GM12878 (cell line): ENCODE results near the gene TAX1BP3. TPM values are rescaled to one million over a fixed set of nuclear protein-coding genes. Genes with fewer than 3 reads are reported as not detected.

Experiments used
- ATAC-seq: fragments of 200-7000 bp; cut with Tn5 transposase; 3 replicates; pipeline ENCODE4 v1.9.1; 2020; ENCODE audit warnings: mild to moderate bottlenecking, moderate library complexity
- BruUV-seq: library from RNA; stranded (reverse); fragments of 400-500 nt; replicated peaks from 2 replicates; lab custom pipeline; 2021; lab: Mats Ljungman, UMichigan
- CTCF ChIA-PET: fragments of 300-600 bp; sonication (Branson Sonifier 250); formaldehyde crosslinking; extraction: SDS; loops from one replicate; lab custom pipeline; 2021; ENCODE audit warnings: inconsistent platforms; lab: Yijun Ruan, JAX
- POLR2A ChIA-PET: fragments of 350-600 bp; formaldehyde crosslinking; extraction: SDS; loops from one replicate; lab custom pipeline; 2021; ENCODE audit warnings: inconsistent platforms; lab: Charles Lee
- RAD21 ChIA-PET: fragments of 300-600 bp; sonication (Branson Sonifier 250); formaldehyde crosslinking; loops from one replicate; lab custom pipeline; 2023; ENCODE audit warnings: antibody characterized with exemption; ENCODE audit not compliant: unreplicated experiment; lab: Charles Lee
- SMC1A ChIA-PET: fragments of 300-600 bp; sonication (Branson Sonifier 250); formaldehyde crosslinking; loops from one replicate; lab custom pipeline; 2023; ENCODE audit not compliant: unreplicated experiment, uncharacterized antibody; lab: Charles Lee
- DNase-seq: peaks from one replicate; pipeline ENCODE4 v3.0.0-alpha.2; 2011; ENCODE audit warnings: low read depth, low spot score
- FAIRE-seq: peaks from 3 replicates; lab custom pipeline; 2011; peaks lifted over from hg19 to GRCh38; lab: Jason Lieb, UNC
- H2AFZ ChIP-seq: 2 replicates; pipeline ENCODE4 v1.6.0; 2011; ENCODE audit warnings: low read depth, low read length, control low read depth; ENCODE audit not compliant: control insufficient read depth
- H3K27ac ChIP-seq: 2 replicates; pipeline ENCODE4 v1.5.1; 2011; ENCODE audit warnings: control low read depth; ENCODE audit not compliant: control insufficient read depth, insufficient read depth
- H3K27me3 ChIP-seq, 2 experiments: replicated peaks in 1 of 2; 2 replicates each; pipeline versions ENCODE4 v1.6.0 to v1.6.1; 2011; ENCODE audit warnings: low read length in 1 of 2; ENCODE audit not compliant: control insufficient read depth in 2 of 2, insufficient read depth in 2 of 2
- H3K36me3 ChIP-seq, 2 experiments: 2 replicates each; pipeline ENCODE4 v1.5.1; 2011; ENCODE audit warnings: low read length in 1 of 2; ENCODE audit not compliant: control insufficient read depth in 2 of 2, insufficient read depth in 2 of 2
- H3K4me1 ChIP-seq: 2 replicates; pipeline ENCODE4 v1.6.1; 2011; ENCODE audit warnings: mild to moderate bottlenecking, low read length, moderate library complexity, mixed read lengths; ENCODE audit not compliant: control insufficient read depth, insufficient read depth
- H3K4me2 ChIP-seq: 2 replicates; pipeline ENCODE4 v1.6.0; 2011; ENCODE audit warnings: control low read depth; ENCODE audit not compliant: control insufficient read depth, insufficient read depth
- H3K4me3 ChIP-seq: fragments of 200-600 bp; sonication (generic); 2 replicates; pipeline ENCODE4 v1.5.1; 2016
- H3K79me2 ChIP-seq: 2 replicates; pipeline ENCODE4 v1.6.0; 2011; ENCODE audit warnings: low read length; ENCODE audit not compliant: control insufficient read depth, insufficient read depth
- H3K9ac ChIP-seq: 2 replicates; pipeline ENCODE4 v1.8.0; 2011; ENCODE audit warnings: low read length, control low read depth, mixed read lengths; ENCODE audit not compliant: control insufficient read depth, insufficient read depth
- H3K9me3 ChIP-seq: replicated peaks from 3 replicates; pipeline ENCODE4 v1.5.1; 2011; ENCODE audit warnings: mild to moderate bottlenecking, low read length; ENCODE audit not compliant: control insufficient read depth, insufficient read depth
- H4K20me1 ChIP-seq: 2 replicates; pipeline ENCODE4 v1.6.0; 2011; ENCODE audit not compliant: control insufficient read depth, insufficient read depth
- CHD2 ChIP-seq: IDR thresholded peaks from 2 replicates; pipeline ENCODE4 v1.6.1; 2011; ENCODE audit warnings: low read depth, low read length, improper control_type of control experiment, borderline replicate concordance
- EP300 ChIP-seq, 2 experiments: fragments of 150-350 bp in 1 of 2; IDR thresholded peaks; 2 replicates each; pipeline ENCODE4 v1.6.1; 2011 to 2012; ENCODE audit warnings: low read depth in 2 of 2, low read length in 2 of 2, borderline replicate concordance in 1 of 2, improper control_type of control experiment in 1 of 2, inconsistent platforms in 1 of 2; ENCODE audit not compliant: control insufficient read depth in 1 of 2
- FOS ChIP-seq: IDR thresholded peaks from 3 replicates; pipeline ENCODE4 v1.6.1; 2011; ENCODE audit warnings: borderline replicate concordance; ENCODE audit not compliant: insufficient read length; ENCODE audit errors: extremely low read depth
- GATAD2B ChIP-seq: fragments of 450-650 bp; conservative IDR thresholded peaks from 2 replicates; pipeline ENCODE4 v1.6.1; 2017; ENCODE audit warnings: low read depth, mild to moderate bottlenecking, moderate library complexity
- HCFC1 ChIP-seq: fragments of 150-350 bp; IDR thresholded peaks from 2 replicates; pipeline ENCODE4 v1.6.1; 2014; ENCODE audit warnings: low read length
- SREBF1 ChIP-seq: IDR thresholded peaks from 2 replicates; pipeline ENCODE4 v1.6.1; 2012; ENCODE audit warnings: mild to moderate bottlenecking, low read length
- WGBS: methylation state at CpG from one replicate; pipeline ENCODE4 v1.1.6; 2016; ENCODE audit warnings: low lambda C conversion rate; ENCODE audit not compliant: insufficient replicate concordance, insufficient coverage; ENCODE audit errors: missing lambda C conversion rate; 5-methylcytosine and 5-hydroxymethylcytosine counted together
- in situ Hi-C: fragments of 300-500 bp; cut with MboI; formaldehyde crosslinking; loops from 9 replicates; pipeline ENCODE4 v1.14.3; 2018; ENCODE audit warnings: mixed read lengths
- intact Hi-C: fragments of 100-400 bp; cut with micrococcal nuclease; formaldehyde crosslinking; loops from one replicate; pipeline ENCODE4 v1.14.2; 2022; ENCODE audit not compliant: unreplicated experiment
- polyA plus RNA-seq, 11 experiments: library from polyadenylated mRNA; depleted of rRNA in 4 of 11; unstranded in 6 of 11; stranded (reverse) in 5 of 11; fragments of >200 nt; fragmentation: Nextera tagmentation in 4 of 11; fragmentation: Illumina TruSeq in 1 of 11; extraction: Ambion mirVana in 4 of 11; extraction: Trizol in 1 of 11; gene quantifications; 1 replicate in 1 of 11; 2 replicates in 10 of 11; pipeline versions ENCODE4 v1.2.1 to v1.2.3, GENCODE V29; 2011 to 2016; ENCODE audit warnings: inconsistent platforms in 2 of 11, missing spikeins in 2 of 11, low read depth in 1 of 11
- total RNA-seq, 4 experiments: library from RNA; depleted of rRNA in 3 of 4; stranded (reverse); fragments of >200 nt in 3 of 4; fragmentation: Illumina TruSeq in 1 of 4; extraction: Trizol in 1 of 4; gene quantifications; 2 replicates each; pipeline versions ENCODE4 v1.2.1 to v1.2.3, GENCODE V29; 2013 to 2021
- TF ChIP-seq, protein P1 (sequence below): fragments of 450-650 bp; IDR thresholded peaks from 2 replicates; pipeline ENCODE4 v1.6.1; 2017; ENCODE audit warnings: mild to moderate bottlenecking, low read depth, inconsistent platforms; ENCODE audit not compliant: poor library complexity, severe bottlenecking
- TF ChIP-seq, protein P2 (sequence below): fragments of 450-650 bp; IDR thresholded peaks from 2 replicates; pipeline ENCODE4 v1.6.1; 2018; ENCODE audit warnings: borderline replicate concordance, mild to moderate bottlenecking; ENCODE audit not compliant: partially characterized antibody
- TF ChIP-seq, protein P3 (sequence below): fragments of 150-350 bp; IDR thresholded peaks from 2 replicates; pipeline ENCODE4 v1.6.1; 2016; ENCODE audit warnings: low read depth, low read length
- TF ChIP-seq, protein P4 (sequence below): IDR thresholded peaks from 2 replicates; pipeline ENCODE4 v1.6.1; 2011; ENCODE audit warnings: mild to moderate bottlenecking, low read depth, low read length, moderate library complexity; ENCODE audit not compliant: insufficient replicate concordance

The TAX1BP3 gene
- total and polyA plus RNA-seq, 10 of the 15 experiments (the other 5 are each of a cell fraction or from before 2014, with no cell fraction given), result 1.00 to 40.4 (median 15.4) TPM

DNA sequence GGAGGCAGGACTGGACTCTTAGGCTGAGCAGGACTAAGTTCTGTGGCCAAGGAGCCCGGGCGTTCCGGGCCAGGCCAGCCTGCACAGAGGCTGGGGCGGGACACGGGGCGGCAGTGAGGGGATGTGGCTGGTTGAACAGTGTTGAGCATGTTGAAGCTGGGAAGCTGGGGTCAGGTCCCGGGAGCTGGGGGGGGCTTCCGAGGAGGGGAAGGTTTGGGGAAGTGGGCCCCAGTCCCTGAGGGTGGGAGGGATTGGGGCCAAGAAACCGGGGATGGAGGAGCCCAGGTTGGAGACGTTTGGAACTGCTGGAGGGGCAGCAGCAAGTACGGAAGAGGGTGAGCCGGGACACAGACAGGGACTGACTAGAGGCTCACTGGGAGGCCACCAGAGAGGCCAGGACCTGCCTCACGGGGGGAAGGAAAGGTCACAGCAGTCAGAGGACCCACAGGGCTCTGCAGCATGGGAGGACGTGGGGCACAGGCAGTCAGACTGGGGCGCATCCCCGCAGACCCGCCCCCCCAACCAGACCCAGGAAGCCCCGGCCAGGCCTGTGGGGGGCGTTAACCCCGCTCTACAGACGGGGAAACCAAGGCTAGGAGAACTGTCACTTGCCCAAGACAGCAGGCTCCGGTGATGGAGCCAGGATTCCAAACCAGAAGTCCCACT, 9.5 kb downstream of the TAX1BP3 start:
- H3K4me3 ChIP-seq, result no peak overlapping the region
- no peaks in the 10 kb centered on the region for H3K4me1 ChIP-seq
- in situ Hi-C loops, result no loop called here
- no peaks in the 10 kb centered on the region for H3K79me2 ChIP-seq
- H3K27me3 ChIP-seq, result no peaks in the 10 kb centered on the region
- H3K27ac ChIP-seq, result no peak overlapping the region
- no peaks in the 10 kb centered on the region for H3K9me3 ChIP-seq
- ChIA-PET SMC1A (no interaction called here), RAD21 (no interaction called here), CTCF (no interaction called here), POLR2A (interaction anchor here (0.5 kb wide), 1 partner anchor 113 kb away, joined by 3 read pairs; no protein-coding TSS in a partner anchor)
- no peak overlapping the region for H3K4me2 ChIP-seq
- ATAC-seq (no peak), DNase-seq (no peak), FAIRE-seq (no peak)
- TF ChIP-seq, protein P1, sequence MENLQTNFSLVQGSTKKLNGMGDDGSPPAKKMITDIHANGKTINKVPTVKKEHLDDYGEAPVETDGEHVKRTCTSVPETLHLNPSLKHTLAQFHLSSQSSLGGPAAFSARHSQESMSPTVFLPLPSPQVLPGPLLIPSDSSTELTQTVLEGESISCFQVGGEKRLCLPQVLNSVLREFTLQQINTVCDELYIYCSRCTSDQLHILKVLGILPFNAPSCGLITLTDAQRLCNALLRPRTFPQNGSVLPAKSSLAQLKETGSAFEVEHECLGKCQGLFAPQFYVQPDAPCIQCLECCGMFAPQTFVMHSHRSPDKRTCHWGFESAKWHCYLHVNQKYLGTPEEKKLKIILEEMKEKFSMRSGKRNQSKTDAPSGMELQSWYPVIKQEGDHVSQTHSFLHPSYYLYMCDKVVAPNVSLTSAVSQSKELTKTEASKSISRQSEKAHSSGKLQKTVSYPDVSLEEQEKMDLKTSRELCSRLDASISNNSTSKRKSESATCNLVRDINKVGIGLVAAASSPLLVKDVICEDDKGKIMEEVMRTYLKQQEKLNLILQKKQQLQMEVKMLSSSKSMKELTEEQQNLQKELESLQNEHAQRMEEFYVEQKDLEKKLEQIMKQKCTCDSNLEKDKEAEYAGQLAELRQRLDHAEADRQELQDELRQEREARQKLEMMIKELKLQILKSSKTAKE, result no peak
- TF ChIP-seq, protein P2, sequence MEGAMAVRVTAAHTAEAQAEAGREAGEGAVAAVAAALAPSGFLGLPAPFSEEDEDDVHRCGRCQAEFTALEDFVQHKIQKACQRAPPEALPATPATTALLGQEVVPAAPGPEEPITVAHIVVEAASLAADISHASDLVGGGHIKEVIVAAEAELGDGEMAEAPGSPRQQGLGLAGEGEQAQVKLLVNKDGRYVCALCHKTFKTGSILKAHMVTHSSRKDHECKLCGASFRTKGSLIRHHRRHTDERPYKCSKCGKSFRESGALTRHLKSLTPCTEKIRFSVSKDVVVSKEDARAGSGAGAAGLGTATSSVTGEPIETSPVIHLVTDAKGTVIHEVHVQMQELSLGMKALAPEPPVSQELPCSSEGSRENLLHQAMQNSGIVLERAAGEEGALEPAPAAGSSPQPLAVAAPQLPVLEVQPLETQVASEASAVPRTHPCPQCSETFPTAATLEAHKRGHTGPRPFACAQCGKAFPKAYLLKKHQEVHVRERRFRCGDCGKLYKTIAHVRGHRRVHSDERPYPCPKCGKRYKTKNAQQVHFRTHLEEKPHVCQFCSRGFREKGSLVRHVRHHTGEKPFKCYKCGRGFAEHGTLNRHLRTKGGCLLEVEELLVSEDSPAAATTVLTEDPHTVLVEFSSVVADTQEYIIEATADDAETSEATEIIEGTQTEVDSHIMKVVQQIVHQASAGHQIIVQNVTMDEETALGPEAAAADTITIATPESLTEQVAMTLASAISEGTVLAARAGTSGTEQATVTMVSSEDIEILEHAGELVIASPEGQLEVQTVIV, result no peak
- TF ChIP-seq SREBF1 (no peak), HCFC1 (no peak), GATAD2B (no peak), EP300 (IDR thresholded peaks at IDR 0.05; ENCODE audit: borderline replicate concordance in 1 of 2, control insufficient read depth in 1 of 2, low read depth in 2 of 2, low read length in 2 of 2) (no peak), CHD2 (no peak), FOS (no peak)
- TF ChIP-seq, protein P3, sequence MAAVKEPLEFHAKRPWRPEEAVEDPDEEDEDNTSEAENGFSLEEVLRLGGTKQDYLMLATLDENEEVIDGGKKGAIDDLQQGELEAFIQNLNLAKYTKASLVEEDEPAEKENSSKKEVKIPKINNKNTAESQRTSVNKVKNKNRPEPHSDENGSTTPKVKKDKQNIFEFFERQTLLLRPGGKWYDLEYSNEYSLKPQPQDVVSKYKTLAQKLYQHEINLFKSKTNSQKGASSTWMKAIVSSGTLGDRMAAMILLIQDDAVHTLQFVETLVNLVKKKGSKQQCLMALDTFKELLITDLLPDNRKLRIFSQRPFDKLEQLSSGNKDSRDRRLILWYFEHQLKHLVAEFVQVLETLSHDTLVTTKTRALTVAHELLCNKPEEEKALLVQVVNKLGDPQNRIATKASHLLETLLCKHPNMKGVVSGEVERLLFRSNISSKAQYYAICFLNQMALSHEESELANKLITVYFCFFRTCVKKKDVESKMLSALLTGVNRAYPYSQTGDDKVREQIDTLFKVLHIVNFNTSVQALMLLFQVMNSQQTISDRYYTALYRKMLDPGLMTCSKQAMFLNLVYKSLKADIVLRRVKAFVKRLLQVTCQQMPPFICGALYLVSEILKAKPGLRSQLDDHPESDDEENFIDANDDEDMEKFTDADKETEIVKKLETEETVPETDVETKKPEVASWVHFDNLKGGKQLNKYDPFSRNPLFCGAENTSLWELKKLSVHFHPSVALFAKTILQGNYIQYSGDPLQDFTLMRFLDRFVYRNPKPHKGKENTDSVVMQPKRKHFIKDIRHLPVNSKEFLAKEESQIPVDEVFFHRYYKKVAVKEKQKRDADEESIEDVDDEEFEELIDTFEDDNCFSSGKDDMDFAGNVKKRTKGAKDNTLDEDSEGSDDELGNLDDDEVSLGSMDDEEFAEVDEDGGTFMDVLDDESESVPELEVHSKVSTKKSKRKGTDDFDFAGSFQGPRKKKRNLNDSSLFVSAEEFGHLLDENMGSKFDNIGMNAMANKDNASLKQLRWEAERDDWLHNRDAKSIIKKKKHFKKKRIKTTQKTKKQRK, result no peak
- TF ChIP-seq, protein P4, sequence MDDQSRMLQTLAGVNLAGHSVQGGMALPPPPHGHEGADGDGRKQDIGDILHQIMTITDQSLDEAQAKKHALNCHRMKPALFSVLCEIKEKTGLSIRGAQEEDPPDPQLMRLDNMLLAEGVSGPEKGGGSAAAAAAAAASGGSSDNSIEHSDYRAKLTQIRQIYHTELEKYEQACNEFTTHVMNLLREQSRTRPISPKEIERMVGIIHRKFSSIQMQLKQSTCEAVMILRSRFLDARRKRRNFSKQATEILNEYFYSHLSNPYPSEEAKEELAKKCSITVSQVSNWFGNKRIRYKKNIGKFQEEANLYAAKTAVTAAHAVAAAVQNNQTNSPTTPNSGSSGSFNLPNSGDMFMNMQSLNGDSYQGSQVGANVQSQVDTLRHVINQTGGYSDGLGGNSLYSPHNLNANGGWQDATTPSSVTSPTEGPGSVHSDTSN, result no peak
- H3K9ac ChIP-seq, result no peak overlapping the region
- no peaks in the 10 kb centered on the region for H3K36me3 ChIP-seq
- no peak overlapping the region for H2AFZ ChIP-seq
- 80% methylated on average over 22 of the region's 22 CpGs for WGBS
- no TSS peak for BruUV-seq
- intact Hi-C loops, result no loop called here
- H4K20me1 ChIP-seq, result no peaks in the 10 kb centered on the region
